Measurements from ENCODE around the gene VSIR.

Gene VSIR

DNA sequence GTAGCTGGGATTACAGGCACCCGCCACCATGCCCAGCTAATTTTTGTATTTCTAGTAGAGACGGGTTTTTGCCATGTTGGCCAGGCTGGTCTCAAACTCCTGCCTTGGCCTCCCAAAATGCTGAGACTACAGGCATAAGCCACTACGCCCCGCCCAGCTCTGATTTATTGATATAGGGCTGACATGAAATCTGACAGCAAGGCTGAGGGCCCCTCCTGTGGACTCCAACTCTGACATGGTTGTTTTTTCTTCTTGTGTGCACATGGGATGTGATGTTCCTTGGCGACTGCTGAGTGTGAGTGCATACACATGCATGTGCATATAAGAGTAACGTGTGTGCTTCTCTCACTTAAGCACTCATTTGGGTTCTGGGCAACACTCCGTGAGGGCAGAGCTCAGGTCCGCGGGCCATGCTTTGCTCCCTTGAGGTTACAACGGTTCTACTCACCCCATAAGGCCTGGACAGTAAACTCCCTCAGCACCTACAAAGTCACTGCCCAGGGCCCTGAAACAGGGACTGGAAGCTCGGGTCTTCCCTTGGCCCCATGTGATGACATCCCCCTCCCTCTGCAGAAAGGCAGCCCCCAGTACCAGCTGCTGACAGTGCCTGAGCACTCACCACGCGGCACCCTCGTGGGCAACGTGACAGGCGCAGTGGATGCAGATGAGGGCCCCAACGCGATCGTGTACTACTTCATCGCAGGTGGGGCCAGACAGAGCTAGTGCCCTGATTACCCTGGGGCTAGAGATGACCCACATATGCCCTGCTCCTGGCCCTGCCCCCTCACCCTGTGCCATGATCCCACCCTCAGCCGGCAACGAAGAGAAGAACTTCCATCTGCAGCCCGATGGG lies 33.6 kb upstream of the VSIR start:
- no peak for DNase-seq (ENCODE audit: low read depth, low spot score)

GRCh38 chr10:71805776-71806703 lies 32.7 kb upstream of the VSIR start:
- DNase-seq (ENCODE audit: low read depth, low spot score) = no peak

GRCh38 chr10:71804077-71804476 lies 30.8 kb upstream of the VSIR start:
- DNase-seq (ENCODE audit: low read depth, low spot score) = no peak

GRCh38 chr10:71802715-71803488 lies 29.6 kb upstream of the VSIR start:
- no peak for DNase-seq (ENCODE audit: low read depth, low spot score)

DNA sequence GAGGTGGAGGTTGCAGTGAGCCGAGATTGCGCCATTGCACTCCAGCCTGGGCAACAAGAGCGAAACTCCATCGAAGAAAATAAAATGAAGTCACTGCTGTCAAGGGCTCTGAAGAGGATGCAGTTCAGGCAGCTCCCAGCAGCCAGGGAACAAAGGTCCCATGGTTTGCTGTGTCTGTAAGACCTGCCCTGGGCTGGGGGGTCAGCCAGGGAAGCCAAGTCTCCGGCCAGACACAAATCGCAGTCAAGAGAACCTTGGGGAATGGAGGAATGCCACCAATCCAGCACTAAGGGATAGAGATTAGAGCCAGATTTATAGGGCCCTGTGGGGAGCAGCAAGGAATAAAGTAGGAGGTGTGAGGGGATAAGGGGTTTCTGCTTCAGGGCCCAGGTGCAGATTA lies 28.9 kb upstream of the VSIR start:
- DNase-seq (ENCODE audit: low read depth, low spot score) = no peak

DNA sequence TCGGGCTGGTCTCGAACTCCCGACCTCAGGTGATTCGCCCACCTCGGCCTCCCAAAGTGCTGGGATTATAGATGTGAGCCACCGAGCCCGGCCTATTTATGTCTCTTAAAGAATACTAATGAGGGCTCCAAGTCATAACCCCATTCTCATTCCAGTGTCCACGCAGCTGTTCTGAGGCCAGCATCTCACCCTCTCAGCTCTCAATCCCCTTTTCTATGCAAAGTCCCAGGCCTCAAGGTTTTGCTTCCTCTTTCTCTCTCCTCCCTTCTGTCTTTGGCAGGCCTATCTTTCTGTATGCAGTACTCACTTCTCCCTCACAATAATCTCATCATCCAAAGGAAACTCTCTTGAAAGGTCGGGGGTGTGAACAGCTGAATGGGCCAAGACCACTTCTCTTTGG lies 28.0 kb upstream of the VSIR start:
- DNase-seq (ENCODE audit: low read depth, low spot score) = no peak

- no peak for DNase-seq (ENCODE audit: low read depth, low spot score)
Observed at GRCh38 chr10:71799608-71800453, 26.5 kb upstream of the VSIR start.

- DNase-seq (ENCODE audit: low read depth, low spot score) = no peak
Observed at GRCh38 chr10:71799112-71799511, 25.8 kb upstream of the VSIR start.

GRCh38 chr10:71798308-71798624 lies 24.9 kb upstream of the VSIR start:
- no peak for DNase-seq (ENCODE audit: low read depth, low spot score)

DNA sequence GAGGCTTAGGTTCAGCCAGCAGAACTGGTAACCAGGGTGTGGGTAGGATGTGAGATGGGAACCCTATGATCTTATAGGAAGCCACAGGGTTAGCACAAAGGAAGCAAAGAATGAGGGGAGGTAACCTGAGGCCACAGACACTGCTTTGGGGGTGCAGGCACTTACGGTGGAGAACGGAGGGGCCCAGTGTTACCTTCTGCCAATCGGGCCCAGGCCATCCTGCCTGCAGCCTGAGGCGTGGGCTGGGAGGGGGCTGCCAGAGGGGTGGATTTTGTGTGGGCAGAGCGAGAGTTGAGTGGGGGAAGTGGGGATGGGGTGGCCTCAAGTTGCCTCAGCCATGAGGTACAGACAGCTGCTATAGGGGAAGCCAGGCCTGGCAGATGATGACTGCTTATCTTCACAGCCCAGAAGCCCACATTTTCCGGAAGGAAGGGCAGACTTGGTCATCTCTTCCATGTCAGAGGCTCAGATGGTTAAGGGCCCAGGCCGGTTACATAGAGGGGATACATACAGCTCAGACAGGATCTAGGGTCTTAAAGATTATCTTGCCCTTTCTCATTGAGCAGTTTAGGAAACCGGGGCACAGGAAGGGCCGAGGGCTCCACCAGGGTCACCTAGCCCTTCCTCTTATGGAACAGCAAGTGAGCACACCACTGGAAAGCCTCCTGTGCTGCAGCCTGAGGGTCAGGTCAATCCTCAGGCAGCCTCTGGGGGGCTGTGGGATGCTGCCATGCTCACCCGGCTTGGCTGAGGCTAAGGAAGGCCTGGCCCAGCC lies 24.4 kb upstream of the VSIR start:
- no peak for DNase-seq (ENCODE audit: low read depth, low spot score)

DNA sequence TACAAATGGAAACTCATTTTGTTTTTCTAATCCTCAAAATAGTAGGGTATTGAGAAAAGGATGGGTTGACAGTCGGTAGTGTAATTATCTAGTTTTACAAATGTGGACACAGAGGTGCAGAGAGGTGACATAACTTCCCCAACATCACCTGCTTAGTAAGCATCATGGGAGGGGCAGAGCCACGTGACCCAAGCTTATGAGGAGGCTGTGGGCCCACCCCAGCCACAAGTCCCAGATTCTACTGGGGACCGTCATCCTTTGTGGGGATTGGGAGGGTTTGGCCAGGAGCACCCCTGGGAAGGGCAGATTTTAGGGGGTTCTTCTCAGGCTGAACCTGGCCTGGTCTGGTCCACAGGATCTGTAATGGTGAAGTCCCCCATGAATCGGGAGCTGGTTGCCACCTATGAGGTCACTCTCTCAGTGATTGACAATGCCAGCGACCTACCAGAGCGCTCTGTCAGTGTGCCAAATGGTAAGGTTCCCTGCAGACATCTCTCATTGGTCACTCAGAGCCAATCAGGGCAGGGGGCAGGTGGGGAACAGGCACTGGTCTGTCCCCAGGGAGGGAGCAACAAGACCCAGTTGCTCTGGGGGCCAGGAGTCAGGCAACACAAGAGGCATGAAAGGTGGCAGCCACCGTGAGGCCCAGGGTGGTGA lies 23.6 kb upstream of the VSIR start:
- DNase-seq (ENCODE audit: low read depth, low spot score) = no peak

DNA sequence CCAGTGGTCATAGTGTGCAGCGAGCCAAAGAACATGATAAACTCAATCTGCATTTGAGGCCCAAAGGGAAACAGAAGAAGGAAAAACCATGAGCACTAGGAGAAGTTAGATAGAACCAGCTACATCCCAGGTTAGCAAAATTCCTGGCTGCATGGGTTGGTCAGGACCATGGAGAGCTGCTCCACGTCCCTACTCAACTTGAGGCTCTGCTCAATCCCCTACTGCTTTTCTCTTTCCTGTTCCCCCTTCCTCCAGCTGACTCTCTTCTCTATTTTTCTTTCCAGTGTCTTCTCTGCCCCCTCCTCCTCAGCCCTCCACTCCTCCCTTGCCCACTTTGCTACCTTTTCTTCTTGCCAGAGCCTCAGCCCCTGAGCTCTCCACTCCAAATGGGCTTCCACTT lies 21.9 kb upstream of the VSIR start:
- DNase-seq (ENCODE audit: low read depth, low spot score) = peak; percentile 65

- no peak for DNase-seq (ENCODE audit: low read depth, low spot score)
Observed at GRCh38 chr10:71790749-71791440, 17.6 kb upstream of the VSIR start.

DNA sequence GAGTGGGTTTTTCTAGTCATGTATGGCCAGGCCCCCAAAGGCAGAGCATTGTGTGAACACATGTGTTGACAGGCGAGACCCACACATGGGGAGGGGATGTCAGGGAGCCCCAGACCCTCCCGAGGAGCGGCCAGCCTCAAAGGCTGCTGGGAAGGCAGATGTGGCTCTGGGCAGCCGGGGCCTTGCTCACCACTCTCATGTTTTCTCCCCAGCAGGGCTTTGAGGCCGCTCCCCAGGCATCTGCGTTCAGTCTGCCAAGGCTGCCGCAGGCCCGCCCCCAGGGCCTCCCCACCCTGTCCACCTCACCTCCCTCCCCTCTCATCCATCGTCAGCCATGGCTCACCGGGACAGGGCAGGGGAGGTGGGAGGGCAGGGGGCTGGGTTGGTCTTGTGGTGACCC lies 16.6 kb upstream of the VSIR start:
- DNase-seq (ENCODE audit: low read depth, low spot score) = no peak

GRCh38 chr10:71788954-71789353 lies 15.6 kb upstream of the VSIR start:
- no peak for DNase-seq (ENCODE audit: low read depth, low spot score)

- no peak for DNase-seq (ENCODE audit: low read depth, low spot score)
Observed at GRCh38 chr10:71784679-71785272, 11.5 kb upstream of the VSIR start.

GRCh38 chr10:71783917-71784678 lies 10.8 kb upstream of the VSIR start:
- DNase-seq (ENCODE audit: low read depth, low spot score) = no peak

- no peak for DNase-seq (ENCODE audit: low read depth, low spot score)
Observed at GRCh38 chr10:71782917-71783490, 9.7 kb upstream of the VSIR start.
